HepG2 (cell line): Measurements from ENCODE around the gene GLYR1. TPM values are rescaled to one million over a fixed set of nuclear protein-coding genes. Genes with fewer than 3 reads are reported as not detected.

Source experiments
- ATF7 ChIP-seq, 2 experiments: fragments of 450-650 bp in 1 of 2; sonication (generic) in 1 of 2; formaldehyde crosslinking in 1 of 2; IDR thresholded peaks; 2 replicates each; pipeline versions ENCODE4 v1.4.0 to v1.6.1; 2016 to 2020; ENCODE audit warnings: antibody characterized with exemption in 1 of 2, mild to moderate bottlenecking in 1 of 2, missing genetic modification reagents in 1 of 2
- CBX5 ChIP-seq: sonication (generic); formaldehyde crosslinking; IDR thresholded peaks from 2 replicates; pipeline ENCODE4 v1.4.0; 2020; ENCODE audit warnings: missing genetic modification reagents, borderline replicate concordance
- EEA1 ChIP-seq: sonication (generic); formaldehyde crosslinking; IDR thresholded peaks from 2 replicates; pipeline ENCODE4 v1.5.1; 2020; ENCODE audit warnings: mild to moderate bottlenecking, missing genetic modification reagents, borderline replicate concordance
- NFE2 ChIP-seq: sonication (generic); formaldehyde crosslinking; IDR thresholded peaks from 2 replicates; pipeline ENCODE4 v1.4.0; 2020; ENCODE audit warnings: missing genetic modification reagents
- NFIB ChIP-seq: sonication (generic); formaldehyde crosslinking; IDR thresholded peaks from 2 replicates; pipeline ENCODE4 v1.9.0; 2021; ENCODE audit warnings: missing genetic modification reagents, mild to moderate bottlenecking, borderline replicate concordance
- SP140L ChIP-seq: sonication (generic); formaldehyde crosslinking; IDR thresholded peaks from 2 replicates; pipeline ENCODE4 v1.4.0; 2020; ENCODE audit warnings: missing genetic modification reagents, borderline replicate concordance
- XBP1 ChIP-seq: sonication (generic); formaldehyde crosslinking; IDR thresholded peaks from 2 replicates; pipeline ENCODE4 v1.5.0; 2020; ENCODE audit warnings: missing genetic modification reagents
- ZNF34 ChIP-seq: sonication (generic); formaldehyde crosslinking; IDR thresholded peaks from 2 replicates; pipeline ENCODE4 v1.4.0; 2020; ENCODE audit warnings: mild to moderate bottlenecking, missing genetic modification reagents, borderline replicate concordance
- ZNF451 ChIP-seq: sonication (generic); formaldehyde crosslinking; IDR thresholded peaks from 2 replicates; pipeline ENCODE4 v1.5.0; 2020; ENCODE audit warnings: mild to moderate bottlenecking, missing genetic modification reagents
- ZNF7 ChIP-seq: IDR thresholded peaks from 2 replicates; pipeline ENCODE4 v1.6.1; 2016; ENCODE audit warnings: missing biosample characterization, missing genetic modification reagents
- ZNF883 ChIP-seq: sonication (generic); formaldehyde crosslinking; IDR thresholded peaks from 2 replicates; pipeline ENCODE4 v1.5.1; 2020; ENCODE audit warnings: mild to moderate bottlenecking, missing genetic modification reagents; ENCODE audit errors: not compliant biosample characterization
- polyA plus RNA-seq, 8 experiments: library from polyadenylated mRNA; depleted of rRNA in 3 of 8; stranded (reverse) in 7 of 8; unstranded in 1 of 8; fragments of >200 nt; fragmentation: Illumina TruSeq in 4 of 8; extraction: Trizol in 4 of 8; gene quantifications; 2 replicates each; pipeline versions ENCODE4 v1.2.1 to v1.2.3, GENCODE V29; 2011 to 2016; ENCODE audit warnings: low read depth in 4 of 8, missing spikeins in 1 of 8, mixed read lengths in 1 of 8; ENCODE audit not compliant: insufficient read depth in 1 of 8
- total RNA-seq, 5 experiments: library from RNA; depleted of rRNA; stranded (reverse); fragments of >200 nt; fragmentation: Illumina TruSeq; extraction: Trizol; gene quantifications; 2 replicates each; pipeline ENCODE4 v1.2.3, GENCODE V29; 2016; ENCODE audit warnings: low read depth in 1 of 5
- TF ChIP-seq, protein P1 (sequence below): sonication (generic); formaldehyde crosslinking; IDR thresholded peaks from 2 replicates; pipeline ENCODE4 v1.5.0; 2020; ENCODE audit warnings: mild to moderate bottlenecking, missing genetic modification reagents, moderate library complexity
- TF ChIP-seq, protein P2 (sequence below): sonication (generic); formaldehyde crosslinking; IDR thresholded peaks from 2 replicates; pipeline ENCODE4 v1.4.0; 2020; ENCODE audit warnings: missing genetic modification reagents, borderline replicate concordance
- TF ChIP-seq, protein P3 (sequence below): sonication (generic); formaldehyde crosslinking; IDR thresholded peaks from 2 replicates; pipeline ENCODE4 v1.4.0; 2020; ENCODE audit warnings: missing genetic modification reagents
- TF ChIP-seq, protein P4 (sequence below): sonication (generic); formaldehyde crosslinking; IDR thresholded peaks from 2 replicates; pipeline ENCODE4 v1.4.0; 2020; ENCODE audit warnings: mild to moderate bottlenecking, missing genetic modification reagents
- TF ChIP-seq, protein P5 (sequence below): sonication (generic); formaldehyde crosslinking; IDR thresholded peaks from 2 replicates; pipeline ENCODE4 v1.4.0; 2020; ENCODE audit warnings: mild to moderate bottlenecking, missing genetic modification reagents

The GLYR1 gene
- total and polyA plus RNA-seq, 2 of the 13 experiments (the other 11 are each of a cell fraction or from before 2014, with no cell fraction given): 28.3 to 48.7 TPM

DNA sequence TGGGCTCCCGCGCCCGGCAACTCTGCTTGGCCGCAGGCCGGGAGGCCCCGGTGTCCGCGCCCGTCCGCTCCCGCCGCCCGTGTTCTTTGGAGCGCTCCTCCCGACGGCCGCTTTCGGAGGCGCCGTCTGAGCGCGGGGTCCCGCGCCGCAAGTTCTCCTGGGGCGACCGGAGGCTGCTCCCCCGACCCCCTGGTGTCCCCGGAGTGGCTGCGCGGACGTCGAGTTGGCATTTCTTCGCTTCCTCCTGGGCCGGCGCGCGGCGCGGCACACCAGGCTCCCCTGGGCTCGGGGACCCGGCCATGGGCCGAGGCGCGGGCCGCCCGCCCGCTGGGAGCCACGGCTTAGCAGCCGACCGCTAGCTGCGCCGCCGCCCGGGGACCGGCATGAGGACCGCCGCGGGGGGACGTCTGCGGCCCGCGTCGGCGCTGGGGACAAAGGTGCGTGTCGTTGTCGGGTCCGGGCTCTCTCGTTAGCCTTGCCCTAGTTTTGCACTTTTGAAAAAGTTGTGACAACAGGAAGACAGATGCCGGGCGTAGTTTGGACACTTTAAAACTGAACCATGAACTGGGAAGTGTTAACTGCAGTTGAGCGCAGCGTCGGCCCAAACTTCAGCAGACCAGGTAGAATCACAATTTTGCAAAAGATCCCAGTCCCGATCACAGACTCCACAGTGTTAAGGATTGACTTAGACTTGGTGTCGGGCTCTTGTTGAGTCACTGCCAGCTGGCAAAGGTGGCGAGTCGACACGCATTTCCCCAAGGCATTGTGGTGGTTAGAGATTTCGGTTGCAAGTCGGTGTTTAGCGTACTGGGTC, 893 bp upstream of the GLYR1 start (continued):
- TF ChIP-seq, protein P1, sequence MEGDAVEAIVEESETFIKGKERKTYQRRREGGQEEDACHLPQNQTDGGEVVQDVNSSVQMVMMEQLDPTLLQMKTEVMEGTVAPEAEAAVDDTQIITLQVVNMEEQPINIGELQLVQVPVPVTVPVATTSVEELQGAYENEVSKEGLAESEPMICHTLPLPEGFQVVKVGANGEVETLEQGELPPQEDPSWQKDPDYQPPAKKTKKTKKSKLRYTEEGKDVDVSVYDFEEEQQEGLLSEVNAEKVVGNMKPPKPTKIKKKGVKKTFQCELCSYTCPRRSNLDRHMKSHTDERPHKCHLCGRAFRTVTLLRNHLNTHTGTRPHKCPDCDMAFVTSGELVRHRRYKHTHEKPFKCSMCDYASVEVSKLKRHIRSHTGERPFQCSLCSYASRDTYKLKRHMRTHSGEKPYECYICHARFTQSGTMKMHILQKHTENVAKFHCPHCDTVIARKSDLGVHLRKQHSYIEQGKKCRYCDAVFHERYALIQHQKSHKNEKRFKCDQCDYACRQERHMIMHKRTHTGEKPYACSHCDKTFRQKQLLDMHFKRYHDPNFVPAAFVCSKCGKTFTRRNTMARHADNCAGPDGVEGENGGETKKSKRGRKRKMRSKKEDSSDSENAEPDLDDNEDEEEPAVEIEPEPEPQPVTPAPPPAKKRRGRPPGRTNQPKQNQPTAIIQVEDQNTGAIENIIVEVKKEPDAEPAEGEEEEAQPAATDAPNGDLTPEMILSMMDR (CRISPR knock-in tag): no peak
- TF ChIP-seq SP140L (CRISPR knock-in tag): no peak
- TF ChIP-seq NFIB: no peak
- TF ChIP-seq, protein P2, sequence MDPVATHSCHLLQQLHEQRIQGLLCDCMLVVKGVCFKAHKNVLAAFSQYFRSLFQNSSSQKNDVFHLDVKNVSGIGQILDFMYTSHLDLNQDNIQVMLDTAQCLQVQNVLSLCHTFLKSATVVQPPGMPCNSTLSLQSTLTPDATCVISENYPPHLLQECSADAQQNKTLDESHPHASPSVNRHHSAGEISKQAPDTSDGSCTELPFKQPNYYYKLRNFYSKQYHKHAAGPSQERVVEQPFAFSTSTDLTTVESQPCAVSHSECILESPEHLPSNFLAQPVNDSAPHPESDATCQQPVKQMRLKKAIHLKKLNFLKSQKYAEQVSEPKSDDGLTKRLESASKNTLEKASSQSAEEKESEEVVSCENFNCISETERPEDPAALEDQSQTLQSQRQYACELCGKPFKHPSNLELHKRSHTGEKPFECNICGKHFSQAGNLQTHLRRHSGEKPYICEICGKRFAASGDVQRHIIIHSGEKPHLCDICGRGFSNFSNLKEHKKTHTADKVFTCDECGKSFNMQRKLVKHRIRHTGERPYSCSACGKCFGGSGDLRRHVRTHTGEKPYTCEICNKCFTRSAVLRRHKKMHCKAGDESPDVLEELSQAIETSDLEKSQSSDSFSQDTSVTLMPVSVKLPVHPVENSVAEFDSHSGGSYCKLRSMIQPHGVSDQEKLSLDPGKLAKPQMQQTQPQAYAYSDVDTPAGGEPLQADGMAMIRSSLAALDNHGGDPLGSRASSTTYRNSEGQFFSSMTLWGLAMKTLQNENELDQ (CRISPR knock-in tag): no peak
- TF ChIP-seq ZNF34 (CRISPR knock-in tag): no peak
- TF ChIP-seq, protein P3, sequence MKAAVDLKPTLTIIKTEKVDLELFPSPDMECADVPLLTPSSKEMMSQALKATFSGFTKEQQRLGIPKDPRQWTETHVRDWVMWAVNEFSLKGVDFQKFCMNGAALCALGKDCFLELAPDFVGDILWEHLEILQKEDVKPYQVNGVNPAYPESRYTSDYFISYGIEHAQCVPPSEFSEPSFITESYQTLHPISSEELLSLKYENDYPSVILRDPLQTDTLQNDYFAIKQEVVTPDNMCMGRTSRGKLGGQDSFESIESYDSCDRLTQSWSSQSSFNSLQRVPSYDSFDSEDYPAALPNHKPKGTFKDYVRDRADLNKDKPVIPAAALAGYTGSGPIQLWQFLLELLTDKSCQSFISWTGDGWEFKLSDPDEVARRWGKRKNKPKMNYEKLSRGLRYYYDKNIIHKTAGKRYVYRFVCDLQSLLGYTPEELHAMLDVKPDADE (CRISPR knock-in tag): no peak
- TF ChIP-seq CBX5: no peak
- TF ChIP-seq NFE2 (CRISPR knock-in tag): no peak
- no peak for TF ChIP-seq ZNF7
- TF ChIP-seq ATF7 (IDR thresholded peaks at IDR 0.05): no peak
- no peak for TF ChIP-seq ATF7 (CRISPR knock-in tag; IDR thresholded peaks at IDR 0.05)
- TF ChIP-seq ZNF451 (CRISPR knock-in tag): no peak; the same call in 1 of the 2 replicates
- TF ChIP-seq ZNF883 (CRISPR knock-in tag): no peak
- TF ChIP-seq, protein P4, sequence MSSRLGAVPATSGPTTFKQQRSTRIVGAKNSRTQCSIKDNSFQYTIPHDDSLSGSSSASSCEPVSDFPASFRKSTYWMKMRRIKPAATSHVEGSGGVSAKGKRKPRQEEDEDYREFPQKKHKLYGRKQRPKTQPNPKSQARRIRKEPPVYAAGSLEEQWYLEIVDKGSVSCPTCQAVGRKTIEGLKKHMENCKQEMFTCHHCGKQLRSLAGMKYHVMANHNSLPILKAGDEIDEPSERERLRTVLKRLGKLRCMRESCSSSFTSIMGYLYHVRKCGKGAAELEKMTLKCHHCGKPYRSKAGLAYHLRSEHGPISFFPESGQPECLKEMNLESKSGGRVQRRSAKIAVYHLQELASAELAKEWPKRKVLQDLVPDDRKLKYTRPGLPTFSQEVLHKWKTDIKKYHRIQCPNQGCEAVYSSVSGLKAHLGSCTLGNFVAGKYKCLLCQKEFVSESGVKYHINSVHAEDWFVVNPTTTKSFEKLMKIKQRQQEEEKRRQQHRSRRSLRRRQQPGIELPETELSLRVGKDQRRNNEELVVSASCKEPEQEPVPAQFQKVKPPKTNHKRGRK (CRISPR knock-in tag): no peak
- no peak for TF ChIP-seq EEA1
- no peak for TF ChIP-seq XBP1 (CRISPR knock-in tag)
- TF ChIP-seq, protein P5, sequence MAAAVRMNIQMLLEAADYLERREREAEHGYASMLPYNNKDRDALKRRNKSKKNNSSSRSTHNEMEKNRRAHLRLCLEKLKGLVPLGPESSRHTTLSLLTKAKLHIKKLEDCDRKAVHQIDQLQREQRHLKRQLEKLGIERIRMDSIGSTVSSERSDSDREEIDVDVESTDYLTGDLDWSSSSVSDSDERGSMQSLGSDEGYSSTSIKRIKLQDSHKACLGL (CRISPR knock-in tag): no peak
